CD4-positive, alpha-beta T cell (primary cell): Measurements from ENCODE around the gene NLK. TPM values are rescaled to one million over a fixed set of nuclear protein-coding genes. Genes with fewer than 3 reads are reported as not detected.
A peak's percentile ranks its signal among the peaks of the same experiment; 100 is the strongest.
"Not testable (repeated sequence)": the region's sequence is repeated elsewhere in the genome, so short reads cannot be mapped to it uniquely, and the experiment has no call there.

Experiments
- ATAC-seq: fragments of 200-7000 bp; cut with Tn5 transposase; one replicate; pipeline ENCODE4 v1.10.0; 2022; ENCODE audit warnings: mild to moderate bottlenecking; ENCODE audit not compliant: poor library complexity
- CTCF ChIA-PET: fragments of 350-600 bp; sonication (Branson Sonifier 250); formaldehyde crosslinking; loops from one replicate; lab custom pipeline; 2021; ENCODE audit warnings: antibody characterized with exemption, inconsistent platforms; lab: Charles Lee
- POLR2A ChIA-PET: fragments of 350-600 bp; sonication (Branson Sonifier 250); formaldehyde crosslinking; loops from one replicate; lab custom pipeline; 2021; ENCODE audit warnings: antibody characterized with exemption, inconsistent platforms; lab: Charles Lee
- DNase-seq, 14 experiments: peaks; one replicate each; pipeline ENCODE4 v3.0.0-alpha.2; 2013 to 2020; ENCODE audit warnings: mixed read lengths in 2 of 14
- H3K27ac ChIP-seq, 2 donors: one replicate each; pipeline versions ENCODE4 v1.5.1 to v1.7.0; 2013; ENCODE audit warnings: low read length in 2 of 2, low read depth in 1 of 2, mild to moderate bottlenecking in 1 of 2
- H3K27me3 ChIP-seq, 2 experiments: 1 replicate in 1 of 2; 2 replicates in 1 of 2; pipeline versions ENCODE4 v1.6.1 to v1.7.0; 2013; ENCODE audit warnings: low read length in 2 of 2, control low read depth in 1 of 2, mild to moderate bottlenecking in 1 of 2, moderate library complexity in 1 of 2; ENCODE audit not compliant: insufficient read depth in 2 of 2, control insufficient read depth in 1 of 2
- H3K36me3 ChIP-seq: one replicate; pipeline ENCODE4 v1.6.1; 2013; ENCODE audit warnings: low read length, control low read depth; ENCODE audit not compliant: insufficient read depth
- H3K4me1 ChIP-seq: one replicate; pipeline ENCODE4 v1.6.1; 2013; ENCODE audit warnings: low read length, control low read depth; ENCODE audit not compliant: insufficient read depth
- H3K4me3 ChIP-seq: one replicate; pipeline ENCODE4 v1.5.1; 2013; ENCODE audit warnings: mild to moderate bottlenecking, low read length, moderate library complexity
- H3K9me3 ChIP-seq, 2 experiments: 1 replicate in 1 of 2; 2 replicates in 1 of 2; pipeline versions ENCODE4 v1.6.1 to v1.7.0; 2013; ENCODE audit warnings: low read length in 2 of 2, mild to moderate bottlenecking in 2 of 2, control low read depth in 1 of 2, moderate library complexity in 1 of 2; ENCODE audit not compliant: control insufficient read depth in 1 of 2, insufficient read depth in 1 of 2
- H3K27ac Mint-ChIP-seq: one replicate; pipeline ENCODE4 v1.8.0; 2020; ENCODE audit warnings: mixed read lengths
- H3K27me3 Mint-ChIP-seq: one replicate; pipeline ENCODE4 v1.8.0; 2021; ENCODE audit warnings: mixed read lengths
- H3K36me3 Mint-ChIP-seq: one replicate; pipeline ENCODE4 v1.8.0; 2021; ENCODE audit warnings: low read depth, mixed read lengths
- H3K4me1 Mint-ChIP-seq: one replicate; pipeline ENCODE4 v1.8.0; 2021; ENCODE audit warnings: low read depth, mixed read lengths
- H3K4me3 Mint-ChIP-seq: one replicate; pipeline ENCODE4 v1.8.0; 2020; ENCODE audit warnings: mild to moderate bottlenecking, mixed read lengths
- H3K9me3 Mint-ChIP-seq: one replicate; pipeline ENCODE4 v1.8.0; 2020; ENCODE audit warnings: mixed read lengths
- intact Hi-C, 2 experiments: fragments of 100-400 bp; cut with DNase I in 1 of 2; cut with micrococcal nuclease in 1 of 2; formaldehyde crosslinking; loops; one replicate each; pipeline versions ENCODE4 v1.15.1 to v1.9.0; 2023 to 2025; cut with DNase I, micrococcal nuclease
- total RNA-seq, 174 experiments: library from RNA in 2 of 174; stranded (reverse) in 2 of 174; gene quantifications; one replicate each; pipeline ENCODE4 v1.2.3 and lab custom pipeline; 2021 to 2026
- TF ChIP-seq, protein P1 (sequence below): fragments of 200-600 bp; IDR thresholded peaks from one replicate; pipeline ENCODE4 v1.8.0; 2022; ENCODE audit warnings: antibody characterized with exemption, mild to moderate bottlenecking

Gene NLK
- total RNA-seq, 2 experiments from 2014 or later, result 6.8 to 7.7 TPM

DNA sequence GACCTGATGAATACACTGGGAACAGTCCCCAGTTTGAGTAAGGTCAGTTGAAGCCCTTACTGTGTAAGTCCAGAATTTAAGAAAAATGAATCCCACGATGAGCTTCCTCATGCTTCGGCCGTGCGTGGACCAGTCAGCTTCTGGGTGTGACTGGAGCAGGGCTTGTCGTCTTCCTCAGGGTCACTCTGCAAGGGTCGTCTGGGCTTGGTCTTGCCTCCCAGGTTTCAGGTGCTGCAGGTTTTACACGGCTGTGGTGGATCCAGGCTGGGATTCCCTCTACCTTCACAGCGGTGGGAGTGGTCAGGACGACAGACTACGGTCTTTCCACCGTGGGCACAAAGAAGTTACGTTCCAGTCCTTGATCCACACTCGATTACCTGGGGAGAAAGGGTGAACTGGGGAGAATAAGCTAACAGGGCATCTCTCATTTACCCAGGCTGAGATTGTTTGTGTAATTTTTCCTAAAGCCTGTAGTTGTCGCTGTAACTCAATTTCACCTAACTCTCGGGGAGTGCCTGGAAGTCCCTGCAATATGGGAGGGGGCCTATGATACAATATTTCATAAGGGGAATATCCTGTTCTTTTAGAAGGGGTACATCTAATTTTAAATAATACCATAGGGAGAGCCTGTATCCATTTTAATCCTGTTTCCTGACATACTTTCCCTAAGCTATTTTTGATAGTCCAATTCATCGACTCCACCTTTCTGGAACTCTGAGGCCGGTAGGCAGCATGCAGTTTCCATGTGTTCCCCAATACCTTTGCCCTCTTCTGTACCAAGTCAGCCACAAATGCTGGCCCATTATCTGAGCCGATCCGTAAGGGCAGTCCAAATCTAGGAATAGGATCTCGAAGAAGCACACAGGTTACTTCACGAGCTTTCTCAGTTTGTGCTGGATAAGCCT lies 190.7 kb downstream of the NLK start:
- H3K36me3 ChIP-seq, H3K9me3 Mint-ChIP-seq, H3K4me3 Mint-ChIP-seq, H3K36me3 Mint-ChIP-seq, H3K4me3 ChIP-seq, H3K27ac Mint-ChIP-seq, H3K27ac ChIP-seq, H3K9me3 ChIP-seq, H3K4me1 Mint-ChIP-seq, ATAC-seq, H3K4me1 ChIP-seq, POLR2A ChIA-PET: not testable (repeated sequence)
- H3K27me3 ChIP-seq, result peaks cover 16 to 21% of the 10 kb centered on the region in 2 experiments
- intact Hi-C loops, result loop anchor here (2.0 to 5.0 kb wide), 2 partner anchors 184 kb away; no protein-coding TSS in a partner anchor
- DNase-seq, result peak in 2 of 14 experiments; percentile 35 to 37
- H3K27me3 Mint-ChIP-seq, result peaks cover 41% of the 10 kb centered on the region
- CTCF ChIA-PET, result interaction anchor here (0.8 to 2.5 kb wide), 4 partner anchors 13 to 183 kb away, joined by 3 to 8 read pairs (median 4); partner anchors contain the start of genes IFT20 and TNFAIP1
- TF ChIP-seq, protein P1, sequence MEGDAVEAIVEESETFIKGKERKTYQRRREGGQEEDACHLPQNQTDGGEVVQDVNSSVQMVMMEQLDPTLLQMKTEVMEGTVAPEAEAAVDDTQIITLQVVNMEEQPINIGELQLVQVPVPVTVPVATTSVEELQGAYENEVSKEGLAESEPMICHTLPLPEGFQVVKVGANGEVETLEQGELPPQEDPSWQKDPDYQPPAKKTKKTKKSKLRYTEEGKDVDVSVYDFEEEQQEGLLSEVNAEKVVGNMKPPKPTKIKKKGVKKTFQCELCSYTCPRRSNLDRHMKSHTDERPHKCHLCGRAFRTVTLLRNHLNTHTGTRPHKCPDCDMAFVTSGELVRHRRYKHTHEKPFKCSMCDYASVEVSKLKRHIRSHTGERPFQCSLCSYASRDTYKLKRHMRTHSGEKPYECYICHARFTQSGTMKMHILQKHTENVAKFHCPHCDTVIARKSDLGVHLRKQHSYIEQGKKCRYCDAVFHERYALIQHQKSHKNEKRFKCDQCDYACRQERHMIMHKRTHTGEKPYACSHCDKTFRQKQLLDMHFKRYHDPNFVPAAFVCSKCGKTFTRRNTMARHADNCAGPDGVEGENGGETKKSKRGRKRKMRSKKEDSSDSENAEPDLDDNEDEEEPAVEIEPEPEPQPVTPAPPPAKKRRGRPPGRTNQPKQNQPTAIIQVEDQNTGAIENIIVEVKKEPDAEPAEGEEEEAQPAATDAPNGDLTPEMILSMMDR, result peak; percentile 56

DNA sequence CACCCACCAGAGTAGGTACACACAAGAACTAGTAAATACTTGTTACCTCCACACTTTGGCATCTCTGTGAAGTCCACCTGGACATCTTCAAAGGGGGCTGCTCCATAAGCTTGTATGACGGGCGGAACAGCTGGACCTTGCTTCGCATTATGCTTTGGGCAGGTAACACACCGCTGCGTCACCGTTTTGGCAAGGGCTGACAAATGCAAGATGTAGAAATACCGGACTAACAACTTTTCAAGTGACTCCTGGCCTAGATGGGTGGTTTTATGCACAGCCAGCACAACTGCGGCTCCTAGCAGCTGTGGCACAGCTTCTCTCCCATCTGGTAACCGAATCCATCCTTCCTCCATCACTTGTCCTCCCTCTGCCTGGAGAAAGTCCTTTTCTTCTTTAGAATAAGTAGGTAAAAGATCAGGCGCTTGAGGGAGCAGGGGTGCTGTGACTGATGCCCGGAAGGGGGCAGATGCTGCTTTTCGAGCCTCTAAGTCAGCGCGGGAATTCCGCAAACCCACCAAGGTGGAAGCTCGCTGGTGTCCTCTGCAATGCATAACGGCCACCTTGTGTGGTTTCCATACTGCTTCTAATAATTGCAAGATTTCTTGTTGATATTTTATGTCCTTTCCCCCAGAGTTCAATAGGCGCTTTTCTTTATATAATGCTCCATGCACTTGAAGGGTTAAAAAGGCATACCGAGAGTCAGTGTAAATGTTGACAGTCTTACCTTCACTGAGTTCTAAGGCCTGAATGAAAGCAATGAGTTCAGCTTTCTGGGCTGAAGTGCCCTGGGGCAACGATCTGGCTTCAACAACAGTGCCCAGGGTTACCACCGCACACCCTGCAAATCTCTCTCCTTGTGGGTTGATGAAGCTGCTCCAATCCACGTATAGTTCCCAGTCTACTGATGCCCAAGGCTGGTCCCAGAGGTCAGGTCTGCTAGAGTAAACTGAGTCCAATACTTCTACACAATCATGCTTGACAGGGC lies 191.7 kb downstream of the NLK start:
- POLR2A ChIA-PET, result interaction anchor here (0.6 kb wide), 1 partner anchor 88 kb away, joined by 3 read pairs; no protein-coding TSS in a partner anchor
- intact Hi-C loops, result loop anchor here (2.0 to 5.0 kb wide), 2 partner anchors 183 kb away; no protein-coding TSS in a partner anchor

DNA sequence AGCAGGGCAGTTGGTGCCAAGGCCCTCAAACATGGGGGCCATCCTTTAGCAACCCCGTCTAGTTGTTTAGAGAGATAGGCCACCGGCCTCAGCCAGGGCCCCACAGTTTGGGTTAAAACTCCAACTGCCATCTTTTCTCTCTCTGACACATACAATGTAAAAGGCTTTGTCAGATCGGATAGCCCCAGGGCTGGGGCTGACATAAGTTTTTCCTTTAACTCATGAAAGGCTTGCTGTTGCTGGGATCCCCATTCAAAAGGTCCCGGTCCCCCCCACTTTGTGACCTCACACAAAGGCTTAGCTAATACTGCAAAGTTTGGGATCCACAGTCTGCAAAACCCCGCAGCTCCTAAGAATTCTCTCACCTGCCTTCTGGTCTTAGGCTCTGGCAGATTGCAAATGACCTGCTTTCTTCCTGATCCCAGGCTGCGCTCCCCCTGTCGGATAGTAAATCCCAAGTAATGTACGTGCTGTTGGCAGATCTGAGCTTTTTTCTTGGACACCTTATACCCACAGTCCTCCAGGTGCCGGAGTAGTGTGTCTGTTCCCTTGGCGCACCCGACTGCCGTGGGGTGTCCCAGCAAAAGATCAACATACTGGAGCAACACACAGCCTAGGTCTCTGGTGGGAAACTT lies 192.7 kb downstream of the NLK start:
- ATAC-seq, H3K9me3 ChIP-seq, CTCF ChIA-PET, H3K4me1 Mint-ChIP-seq, H3K4me3 Mint-ChIP-seq, H3K27me3 ChIP-seq, H3K9me3 Mint-ChIP-seq, H3K27ac Mint-ChIP-seq, H3K4me3 ChIP-seq, H3K27ac ChIP-seq, H3K36me3 ChIP-seq, DNase-seq, H3K36me3 Mint-ChIP-seq, H3K4me1 ChIP-seq, POLR2A ChIA-PET, intact Hi-C loops: not testable (repeated sequence)
- peaks cover 23% of the 10 kb centered on the region for H3K27me3 Mint-ChIP-seq

More for the DNA sequence above, 191.7 kb downstream of the NLK start:
- H3K36me3 Mint-ChIP-seq, ATAC-seq, H3K9me3 Mint-ChIP-seq, H3K4me3 Mint-ChIP-seq, H3K4me3 ChIP-seq, H3K27ac Mint-ChIP-seq, H3K4me1 ChIP-seq, H3K9me3 ChIP-seq, H3K27ac ChIP-seq, H3K4me1 Mint-ChIP-seq, H3K36me3 ChIP-seq, DNase-seq: not testable (repeated sequence)
- CTCF ChIA-PET, result interaction anchor here (1.1 to 2.5 kb wide), 3 partner anchors 14 to 183 kb away, joined by 3 to 8 read pairs (median 4); no protein-coding TSS in a partner anchor
- peaks cover 7 to 12% of the 10 kb centered on the region in 2 experiments for H3K27me3 ChIP-seq
- H3K27me3 Mint-ChIP-seq, result peaks cover 33% of the 10 kb centered on the region

DNA sequence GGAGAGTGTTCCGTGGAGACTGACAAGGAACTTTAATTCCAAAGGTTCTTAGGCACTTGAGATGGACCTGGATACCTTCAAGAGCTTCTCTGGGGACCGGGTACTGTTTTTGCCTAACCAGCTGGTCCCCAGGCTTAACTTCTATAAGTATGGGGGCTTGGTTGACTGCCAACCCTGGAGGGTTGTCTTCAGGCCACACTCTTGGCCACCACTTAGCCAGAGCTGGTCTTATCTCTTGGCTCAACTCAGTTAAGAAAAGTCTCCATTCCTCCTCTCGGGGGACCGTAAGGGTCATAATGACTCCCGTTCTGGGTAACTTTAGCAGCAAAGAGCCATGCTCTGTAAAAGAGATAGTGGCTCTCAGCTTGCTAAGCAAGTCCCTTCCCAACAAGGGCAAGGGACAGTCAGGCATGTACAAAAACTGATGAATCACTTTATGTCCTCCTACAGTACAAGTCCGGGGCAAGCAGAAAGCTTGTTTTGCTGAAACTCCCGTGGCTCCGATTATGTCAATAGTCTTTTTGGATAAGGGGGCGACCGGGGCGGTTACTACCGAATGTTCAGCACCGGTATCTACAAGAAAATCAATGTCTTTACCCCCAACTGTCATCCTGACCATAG lies 193.7 kb downstream of the NLK start:
- H3K4me1 Mint-ChIP-seq, DNase-seq, intact Hi-C loops, H3K27ac Mint-ChIP-seq, ATAC-seq, H3K4me3 ChIP-seq, H3K36me3 Mint-ChIP-seq, H3K9me3 ChIP-seq, H3K4me3 Mint-ChIP-seq, POLR2A ChIA-PET, H3K27ac ChIP-seq, H3K36me3 ChIP-seq, H3K9me3 Mint-ChIP-seq, CTCF ChIA-PET, H3K27me3 ChIP-seq, H3K4me1 ChIP-seq: not testable (repeated sequence)
- H3K27me3 Mint-ChIP-seq, result peaks cover 13% of the 10 kb centered on the region

DNA sequence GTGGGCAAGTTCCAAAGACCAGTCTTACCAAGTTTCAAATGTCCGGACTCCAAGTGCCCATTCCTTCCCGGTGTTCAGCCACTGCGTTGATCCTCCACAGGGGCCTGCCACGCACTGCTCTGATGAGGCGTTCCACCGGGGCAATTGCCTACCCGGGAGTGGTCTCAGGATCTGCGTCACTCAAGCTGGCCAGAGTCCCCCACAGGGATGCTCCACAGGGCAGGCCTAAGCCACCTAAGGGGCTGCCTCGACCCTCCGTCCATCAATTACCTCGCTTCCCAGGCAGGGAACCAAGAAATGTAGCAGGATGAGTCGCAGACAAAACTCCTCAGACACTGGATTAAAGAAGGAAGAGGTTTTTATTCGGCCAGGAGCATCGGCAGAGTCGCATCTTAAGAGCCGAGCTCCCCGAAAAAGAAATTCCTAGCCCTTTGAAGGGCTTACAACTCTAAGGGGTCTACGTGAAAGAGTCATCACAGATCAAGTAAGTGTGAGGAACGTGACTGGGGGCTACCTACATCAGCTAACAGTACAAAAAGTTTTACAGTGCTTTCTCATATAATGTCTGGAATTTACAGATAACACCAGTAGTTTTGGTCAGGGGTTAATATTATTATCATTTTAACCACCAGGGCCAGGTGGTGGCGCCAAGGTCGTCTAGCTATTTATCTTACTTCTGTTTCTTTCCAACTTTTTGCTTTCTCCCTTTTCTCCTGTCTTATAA lies 196.2 kb downstream of the NLK start:
- H3K27me3 Mint-ChIP-seq, H3K4me1 ChIP-seq, H3K36me3 Mint-ChIP-seq, POLR2A ChIA-PET, H3K4me1 Mint-ChIP-seq, intact Hi-C loops, DNase-seq, H3K9me3 ChIP-seq, H3K27ac Mint-ChIP-seq, H3K36me3 ChIP-seq, H3K9me3 Mint-ChIP-seq, H3K27me3 ChIP-seq, H3K4me3 Mint-ChIP-seq, H3K4me3 ChIP-seq, CTCF ChIA-PET, ATAC-seq, H3K27ac ChIP-seq: not testable (repeated sequence)
